ENCODE results near the gene MARCHF3.
A peak's percentile ranks its signal among the peaks of the same experiment; 100 is the strongest.
"Not testable (repeated sequence)": the region's sequence is repeated elsewhere in the genome, so short reads cannot be mapped to it uniquely, and the experiment has no call there.

MARCHF3 gene

GRCh38 chr5:127012916-127013315 lies 17.4 kb downstream of the MARCHF3 start:
- no peak for DNase-seq (ENCODE audit: low read depth in 2 of 2)

- DNase-seq (ENCODE audit: low read depth in 2 of 2) = no peak
These were observed 18.3 kb downstream of the MARCHF3 start for GRCh38 chr5:127011961-127012644.

GRCh38 chr5:127011153-127011552 lies 19.2 kb downstream of the MARCHF3 start:
- DNase-seq (ENCODE audit: low read depth in 2 of 2) = no peak

GRCh38 chr5:127010362-127010761 lies 20.0 kb downstream of the MARCHF3 start:
- no peak for DNase-seq (ENCODE audit: low read depth in 2 of 2)

GRCh38 chr5:127009784-127010183 lies 20.6 kb downstream of the MARCHF3 start:
- DNase-seq (ENCODE audit: low read depth in 2 of 2) = no peak

GRCh38 chr5:127008300-127008975 lies 21.9 kb downstream of the MARCHF3 start:
- DNase-seq (ENCODE audit: low read depth in 2 of 2) = no peak

GRCh38 chr5:127007522-127007921 lies 22.8 kb downstream of the MARCHF3 start:
- no peak for DNase-seq (ENCODE audit: low read depth in 2 of 2)

- DNase-seq (ENCODE audit: low read depth in 2 of 2) = no peak
These were observed 23.6 kb downstream of the MARCHF3 start for GRCh38 chr5:127006744-127007143.

GRCh38 chr5:127005282-127005681 lies 25.1 kb downstream of the MARCHF3 start:
- not testable (repeated sequence) for DNase-seq (ENCODE audit: low read depth in 2 of 2)

- DNase-seq (ENCODE audit: low read depth in 2 of 2) = no peak
These were observed 25.6 kb downstream of the MARCHF3 start for GRCh38 chr5:127004721-127005120.

- DNase-seq (ENCODE audit: low read depth in 2 of 2) = no peak
These were observed 26.4 kb downstream of the MARCHF3 start for GRCh38 chr5:127003798-127004495.

- no peak for DNase-seq (ENCODE audit: low read depth in 2 of 2)
These were observed 28.0 kb downstream of the MARCHF3 start for GRCh38 chr5:127002390-127002789.

GRCh38 chr5:127001621-127002296 lies 28.6 kb downstream of the MARCHF3 start:
- DNase-seq (ENCODE audit: low read depth in 2 of 2) = no peak

- DNase-seq (ENCODE audit: low read depth in 2 of 2) = no peak
These were observed 31.3 kb downstream of the MARCHF3 start for GRCh38 chr5:126998895-126999570.

GRCh38 chr5:126998201-126998631 lies 32.1 kb downstream of the MARCHF3 start:
- no peak for DNase-seq (ENCODE audit: low read depth in 2 of 2)

GRCh38 chr5:126995689-126996088 lies 34.7 kb downstream of the MARCHF3 start:
- no peak for DNase-seq (ENCODE audit: low read depth in 2 of 2)

GRCh38 chr5:126995039-126995438 lies 35.3 kb downstream of the MARCHF3 start:
- DNase-seq (ENCODE audit: low read depth in 2 of 2) = no peak

- DNase-seq (ENCODE audit: low read depth in 2 of 2) = no peak
These were observed 35.9 kb downstream of the MARCHF3 start for GRCh38 chr5:126994485-126994884.

- DNase-seq (ENCODE audit: low read depth in 2 of 2) = peak in 1 of 2 donors; percentile 3
These were observed 42.3 kb downstream of the MARCHF3 start for GRCh38 chr5:126988021-126988569.

- DNase-seq (ENCODE audit: low read depth in 2 of 2) = no peak
These were observed 43.0 kb downstream of the MARCHF3 start for GRCh38 chr5:126987271-126987899.

- no peak for DNase-seq (ENCODE audit: low read depth in 2 of 2)
These were observed 45.7 kb downstream of the MARCHF3 start for GRCh38 chr5:126984632-126985031.
